ENCODE data around the gene CEP41.

The CEP41 gene

GRCh38 chr7:130423501-130424037, 17.2 kb downstream of the CEP41 start:
- in situ Hi-C loops (cut with HindIII; ENCODE audit: low pct_unique_long_range_greater_than_20kb, low sequenced_read_pairs) = no loop called here
- no peak for DNase-seq (ENCODE audit: low read depth in 1 of 2, low spot score in 1 of 2)
- TF ChIP-seq JUND (IDR thresholded peaks at IDR 0.05; ENCODE audit: low read depth) = no peak

GRCh38 chr7:130421684-130422083, 19.1 kb downstream of the CEP41 start:
- in situ Hi-C loops (cut with HindIII; ENCODE audit: low pct_unique_long_range_greater_than_20kb, low sequenced_read_pairs) = no loop called here
- no peak for DNase-seq (ENCODE audit: low read depth in 1 of 2, low spot score in 1 of 2)
- no peak for TF ChIP-seq JUND (IDR thresholded peaks at IDR 0.05; ENCODE audit: low read depth)

- no peak for TF ChIP-seq JUND (IDR thresholded peaks at IDR 0.05; ENCODE audit: low read depth)
- no peak for DNase-seq (ENCODE audit: low read depth in 1 of 2, low spot score in 1 of 2)
- in situ Hi-C loops (cut with HindIII; ENCODE audit: low pct_unique_long_range_greater_than_20kb, low sequenced_read_pairs) = no loop called here
Observed at GRCh38 chr7:130420943-130421578, 19.8 kb downstream of the CEP41 start.

- in situ Hi-C loops (cut with HindIII; ENCODE audit: low pct_unique_long_range_greater_than_20kb, low sequenced_read_pairs) = no loop called here
- DNase-seq (ENCODE audit: low read depth in 1 of 2, low spot score in 1 of 2) = no peak
- no peak for TF ChIP-seq JUND (IDR thresholded peaks at IDR 0.05; ENCODE audit: low read depth)
Observed at GRCh38 chr7:130419658-130420057, 21.2 kb downstream of the CEP41 start.

GRCh38 chr7:130418306-130418705, 22.5 kb downstream of the CEP41 start:
- in situ Hi-C loops (cut with HindIII; ENCODE audit: low pct_unique_long_range_greater_than_20kb, low sequenced_read_pairs) = no loop called here
- DNase-seq (ENCODE audit: low read depth in 1 of 2, low spot score in 1 of 2) = no peak
- no peak for TF ChIP-seq JUND (IDR thresholded peaks at IDR 0.05; ENCODE audit: low read depth)

- TF ChIP-seq JUND (IDR thresholded peaks at IDR 0.05; ENCODE audit: low read depth) = no peak
- in situ Hi-C loops (cut with HindIII; ENCODE audit: low pct_unique_long_range_greater_than_20kb, low sequenced_read_pairs) = no loop called here
- no peak for DNase-seq (ENCODE audit: low read depth in 1 of 2, low spot score in 1 of 2)
Observed at GRCh38 chr7:130417213-130417612, 23.6 kb downstream of the CEP41 start.

GRCh38 chr7:130415006-130415405, 25.8 kb downstream of the CEP41 start:
- no peak for DNase-seq (ENCODE audit: low read depth in 1 of 2, low spot score in 1 of 2)
- in situ Hi-C loops (cut with HindIII; ENCODE audit: low pct_unique_long_range_greater_than_20kb, low sequenced_read_pairs) = no loop called here
- TF ChIP-seq JUND (IDR thresholded peaks at IDR 0.05; ENCODE audit: low read depth) = no peak

- TF ChIP-seq JUND (IDR thresholded peaks at IDR 0.05; ENCODE audit: low read depth) = no peak
- in situ Hi-C loops (cut with HindIII; ENCODE audit: low pct_unique_long_range_greater_than_20kb, low sequenced_read_pairs) = no loop called here
- DNase-seq (ENCODE audit: low read depth in 1 of 2, low spot score in 1 of 2) = no peak
Observed at GRCh38 chr7:130413201-130413600, 27.6 kb downstream of the CEP41 start.

GRCh38 chr7:130410868-130411541, 29.8 kb downstream of the CEP41 start:
- DNase-seq (ENCODE audit: low read depth in 1 of 2, low spot score in 1 of 2) = no peak
- no peak for TF ChIP-seq JUND (IDR thresholded peaks at IDR 0.05; ENCODE audit: low read depth)
- in situ Hi-C loops (cut with HindIII; ENCODE audit: low pct_unique_long_range_greater_than_20kb, low sequenced_read_pairs) = no loop called here

- no peak for DNase-seq (ENCODE audit: low read depth in 1 of 2, low spot score in 1 of 2)
- no peak for TF ChIP-seq JUND (IDR thresholded peaks at IDR 0.05; ENCODE audit: low read depth)
- in situ Hi-C loops (cut with HindIII; ENCODE audit: low pct_unique_long_range_greater_than_20kb, low sequenced_read_pairs) = no loop called here
Observed at GRCh38 chr7:130409712-130410072, 31.1 kb downstream of the CEP41 start.

GRCh38 chr7:130409067-130409711, 31.6 kb downstream of the CEP41 start:
- DNase-seq (ENCODE audit: low read depth in 1 of 2, low spot score in 1 of 2) = no peak
- in situ Hi-C loops (cut with HindIII; ENCODE audit: low pct_unique_long_range_greater_than_20kb, low sequenced_read_pairs) = no loop called here
- TF ChIP-seq JUND (IDR thresholded peaks at IDR 0.05; ENCODE audit: low read depth) = no peak

- in situ Hi-C loops (cut with HindIII; ENCODE audit: low pct_unique_long_range_greater_than_20kb, low sequenced_read_pairs) = no loop called here
Observed at GRCh38 chr7:130405003-130405402, 35.8 kb downstream of the CEP41 start.

GRCh38 chr7:130401578-130401977, 39.2 kb downstream of the CEP41 start:
- TF ChIP-seq JUND (IDR thresholded peaks at IDR 0.05; ENCODE audit: low read depth) = no peak
- in situ Hi-C loops (cut with HindIII; ENCODE audit: low pct_unique_long_range_greater_than_20kb, low sequenced_read_pairs) = no loop called here
- DNase-seq (ENCODE audit: low read depth in 1 of 2, low spot score in 1 of 2) = no peak

More at GRCh38 chr7:130405003-130405402, 35.8 kb downstream of the CEP41 start:
- TF ChIP-seq JUND (IDR thresholded peaks at IDR 0.05; ENCODE audit: low read depth) = no peak
- DNase-seq (ENCODE audit: low read depth in 1 of 2, low spot score in 1 of 2) = no peak

All from T47D (cell line).